MCF 10A (cell line): Measurements from ENCODE around the gene PCDHB11. TPM values are rescaled to one million over a fixed set of nuclear protein-coding genes. Genes with fewer than 3 reads are reported as not detected.
A peak's percentile ranks its signal among the peaks of the same experiment; 100 is the strongest.
"Not testable (repeated sequence)": the region's sequence is repeated elsewhere in the genome, so short reads cannot be mapped to it uniquely, and the experiment has no call there.

Experiments used
- BruUV-seq: library from RNA; stranded (reverse); fragments of 400-500 nt; replicated peaks from 2 replicates; lab custom pipeline; 2021; lab: Mats Ljungman, UMichigan
- CTCF ChIA-PET: fragments of 300-600 bp; sonication (Branson Sonifier 250); formaldehyde crosslinking; extraction: SDS; loops from one replicate; lab custom pipeline; 2021; ENCODE audit warnings: antibody characterized with exemption, inconsistent platforms; lab: Yijun Ruan, JAX
- POLR2A ChIA-PET: fragments of 300-600, 350-650 bp; sonication (Branson Sonifier 250); formaldehyde crosslinking; extraction: SDS; loops from one replicate; lab custom pipeline; 2020; ENCODE audit warnings: antibody characterized with exemption, inconsistent platforms; lab: Yijun Ruan, JAX
- DNase-seq: peaks from one replicate; pipeline ENCODE4 v3.0.0-alpha.2; 2018; ENCODE audit not compliant: unreplicated experiment
- H3K27ac Mint-ChIP-seq: one replicate; pipeline ENCODE4 v1.8.0; 2022; ENCODE audit warnings: mild to moderate bottlenecking, low read depth, mixed read lengths; ENCODE audit not compliant: unreplicated experiment
- H3K27me3 Mint-ChIP-seq: one replicate; pipeline ENCODE4 v1.8.0; 2022; ENCODE audit warnings: mixed read lengths; ENCODE audit not compliant: insufficient read depth, unreplicated experiment
- H3K36me3 Mint-ChIP-seq: one replicate; pipeline ENCODE4 v1.8.0; 2022; ENCODE audit warnings: mild to moderate bottlenecking, moderate library complexity, mixed read lengths; ENCODE audit not compliant: insufficient read depth, unreplicated experiment
- H3K4me1 Mint-ChIP-seq: one replicate; pipeline ENCODE4 v1.8.0; 2022; ENCODE audit warnings: mixed read lengths; ENCODE audit not compliant: insufficient read depth, unreplicated experiment
- H3K4me3 Mint-ChIP-seq: one replicate; pipeline ENCODE4 v1.8.0; 2022; ENCODE audit warnings: mild to moderate bottlenecking, moderate library complexity, mixed read lengths; ENCODE audit not compliant: unreplicated experiment
- H3K9me3 Mint-ChIP-seq: one replicate; pipeline ENCODE4 v1.8.0; 2022; ENCODE audit warnings: mixed read lengths; ENCODE audit not compliant: unreplicated experiment
- intact Hi-C: fragments of 100-400 bp; cut with micrococcal nuclease; formaldehyde crosslinking; loops from 2 replicates; pipeline ENCODE4 v1.14.1; 2022
- total RNA-seq: library from RNA; stranded (reverse); gene quantifications from 2 replicates; pipeline ENCODE4 v1.2.3, GENCODE V29; 2022
- TF ChIP-seq, protein P1 (sequence below): fragments of 200-600 bp; IDR thresholded peaks from one replicate; pipeline ENCODE4 v1.8.0; 2022; ENCODE audit warnings: antibody characterized with exemption, mild to moderate bottlenecking; ENCODE audit not compliant: unreplicated experiment

PCDHB11 gene
- total RNA-seq, 1 experiment from 2014 or later = 0.75 TPM

DNA sequence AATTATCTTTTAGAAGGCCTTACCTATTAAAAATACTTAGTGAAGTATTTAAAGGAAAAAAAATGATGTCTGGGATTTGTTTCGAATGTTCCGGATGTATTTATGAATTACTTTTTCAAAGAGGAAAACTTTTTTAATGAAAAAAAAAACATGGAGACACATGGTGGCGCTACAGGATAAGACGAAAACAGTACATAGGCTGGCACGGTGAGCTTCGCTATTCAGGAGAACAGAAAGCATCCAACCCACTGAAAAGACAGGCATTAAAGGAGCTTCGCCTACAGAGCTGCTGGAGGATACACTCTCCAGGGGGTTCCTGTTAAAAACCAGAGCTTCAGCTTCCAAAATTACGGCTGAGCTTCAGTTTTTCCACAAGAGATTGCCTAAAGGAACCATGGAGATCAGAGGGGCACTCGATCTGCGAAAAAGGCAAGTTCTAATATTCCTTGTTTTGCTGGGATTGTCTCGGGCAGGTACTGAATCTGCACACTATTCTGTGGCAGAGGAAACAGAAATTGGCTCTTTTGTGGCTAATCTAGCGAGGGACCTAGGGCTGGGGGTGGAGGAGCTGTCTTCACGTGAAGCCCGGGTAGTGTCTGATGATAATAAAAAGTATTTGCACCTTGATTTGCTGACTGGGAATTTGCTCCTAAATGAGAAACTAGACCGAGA is 23.8 kb downstream of the PCDHB11 start, which contains the start of gene PCDHB14:
PCDHB14 (plus strand) TSS at position 232 of the 672 bp plus-strand sequence; CDS start at position 395, 163 bp downstream.
- Mint-ChIP-seq H3K27ac (peak within 1 kb of the TSS; percentile 60), H3K4me1 (no peaks in the 10 kb centered on the region), H3K27me3 (no peaks in the 10 kb centered on the region), H3K36me3 (peaks cover 20% of the 10 kb centered on the region), H3K4me3 (peak within 1 kb of the TSS; percentile 84), H3K9me3 (peaks cover 23% of the 10 kb centered on the region)
- BruUV-seq = TSS peak; percentile 72
- POLR2A ChIA-PET = interaction anchor here (0.5 to 3.5 kb wide), 19 partner anchors 11 to 558 kb away, joined by 3 to 91 read pairs (median 6); partner anchors contain the start of genes DIAPH1, PCDHB10, PCDHGB5 and TAF7
- TF ChIP-seq, protein P1, sequence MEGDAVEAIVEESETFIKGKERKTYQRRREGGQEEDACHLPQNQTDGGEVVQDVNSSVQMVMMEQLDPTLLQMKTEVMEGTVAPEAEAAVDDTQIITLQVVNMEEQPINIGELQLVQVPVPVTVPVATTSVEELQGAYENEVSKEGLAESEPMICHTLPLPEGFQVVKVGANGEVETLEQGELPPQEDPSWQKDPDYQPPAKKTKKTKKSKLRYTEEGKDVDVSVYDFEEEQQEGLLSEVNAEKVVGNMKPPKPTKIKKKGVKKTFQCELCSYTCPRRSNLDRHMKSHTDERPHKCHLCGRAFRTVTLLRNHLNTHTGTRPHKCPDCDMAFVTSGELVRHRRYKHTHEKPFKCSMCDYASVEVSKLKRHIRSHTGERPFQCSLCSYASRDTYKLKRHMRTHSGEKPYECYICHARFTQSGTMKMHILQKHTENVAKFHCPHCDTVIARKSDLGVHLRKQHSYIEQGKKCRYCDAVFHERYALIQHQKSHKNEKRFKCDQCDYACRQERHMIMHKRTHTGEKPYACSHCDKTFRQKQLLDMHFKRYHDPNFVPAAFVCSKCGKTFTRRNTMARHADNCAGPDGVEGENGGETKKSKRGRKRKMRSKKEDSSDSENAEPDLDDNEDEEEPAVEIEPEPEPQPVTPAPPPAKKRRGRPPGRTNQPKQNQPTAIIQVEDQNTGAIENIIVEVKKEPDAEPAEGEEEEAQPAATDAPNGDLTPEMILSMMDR = peak; percentile 69
- peak; percentile 79 for DNase-seq
- intact Hi-C loops = loop anchor here (1.0 to 10.0 kb wide), 5 partner anchors 139 to 338 kb away; partner anchors contain the start of genes PCDHGA10, PCDHGB7 and PCDHGC3
- CTCF ChIA-PET = interaction anchor here (0.5 to 4.0 kb wide), 69 partner anchors 9 to 699 kb away, joined by 3 to 118 read pairs (median 5); partner anchors contain the start of genes DIAPH1, PCDHA4, PCDHB10 and PCDHB11

GRCh38 chr5:141224844-141225243 is 25.4 kb downstream of the PCDHB11 start:
- peaks cover 20% of the 10 kb centered on the region for H3K36me3 Mint-ChIP-seq
- intact Hi-C loops = loop anchor here (10.0 kb wide), 1 partner anchor 190 kb away; the partner anchor contains the start of genes PCDHGA10 and PCDHGB7
- POLR2A ChIA-PET = interaction anchor here (2.2 to 3.5 kb wide), 3 partner anchors 334 to 343 kb away, joined by 15 to 91 read pairs (median 46); no protein-coding TSS in a partner anchor
- not testable (repeated sequence) for H3K27me3 Mint-ChIP-seq, DNase-seq, H3K4me1 Mint-ChIP-seq, BruUV-seq, H3K4me3 Mint-ChIP-seq, H3K27ac Mint-ChIP-seq
- CTCF ChIA-PET = interaction anchor here (0.6 to 3.3 kb wide), 7 partner anchors 14 to 821 kb away, joined by 3 to 66 read pairs (median 15); partner anchors contain the start of gene PCDHA4
- H3K9me3 Mint-ChIP-seq = peaks cover 22% of the 10 kb centered on the region

- CTCF ChIA-PET = interaction anchor here (0.6 to 3.6 kb wide), 4 partner anchors 92 to 338 kb away, joined by 3 to 20 read pairs (median 7); partner anchors contain the start of gene TAF7
These were observed 26.0 kb downstream of the PCDHB11 start for GRCh38 chr5:141225421-141225820.

GRCh38 chr5:141234109-141234667 is 34.8 kb downstream of the PCDHB11 start:
- peaks cover 17% of the 10 kb centered on the region for H3K36me3 Mint-ChIP-seq
- peaks cover 23% of the 10 kb centered on the region for H3K9me3 Mint-ChIP-seq
- H3K27ac Mint-ChIP-seq = no peak overlapping the region
- H3K4me3 Mint-ChIP-seq = no peak overlapping the region
- BruUV-seq = no TSS peak
- no peak for DNase-seq
- intact Hi-C loops = no loop called here
- TF ChIP-seq, protein P1 = no peak
- CTCF ChIA-PET = interaction anchor here (0.8 to 3.1 kb wide), 4 partner anchors 11 to 324 kb away, joined by 3 to 17 read pairs (median 4); partner anchors contain the start of genes PCDHB10 and PCDHB14
- POLR2A ChIA-PET = interaction anchor here (2.2 kb wide), 1 partner anchor 11 kb away, joined by 6 read pairs; the partner anchor contains the start of gene PCDHB14
- H3K27me3 Mint-ChIP-seq = no peaks in the 10 kb centered on the region
- H3K4me1 Mint-ChIP-seq = no peaks in the 10 kb centered on the region

More at GRCh38 chr5:141225421-141225820, 26.0 kb downstream of the PCDHB11 start:
- not testable (repeated sequence) for H3K27me3 Mint-ChIP-seq, H3K4me3 Mint-ChIP-seq, H3K27ac Mint-ChIP-seq, H3K4me1 Mint-ChIP-seq, DNase-seq, BruUV-seq
- Mint-ChIP-seq H3K36me3 (peaks cover 20% of the 10 kb centered on the region), H3K9me3 (peaks cover 17% of the 10 kb centered on the region)
- POLR2A ChIA-PET = interaction anchor here (1.0 to 1.5 kb wide), 3 partner anchors 95 to 339 kb away, joined by 3 read pairs; partner anchors contain the start of gene PCDHGC3
- intact Hi-C loops = loop anchor here (10.0 kb wide), 1 partner anchor 189 kb away; the partner anchor contains the start of genes PCDHGA10 and PCDHGB7

GRCh38 chr5:141235922-141236321 is 36.5 kb downstream of the PCDHB11 start:
- POLR2A ChIA-PET, H3K4me3 Mint-ChIP-seq, H3K27ac Mint-ChIP-seq, DNase-seq, BruUV-seq, H3K4me1 Mint-ChIP-seq, H3K27me3 Mint-ChIP-seq, intact Hi-C loops, CTCF ChIA-PET: not testable (repeated sequence)
- H3K36me3 Mint-ChIP-seq = peaks cover 24% of the 10 kb centered on the region
- H3K9me3 Mint-ChIP-seq = peaks cover 39% of the 10 kb centered on the region
